ENCODE data around the gene FBF1.
"Not testable (repeated sequence)": the region's sequence is repeated elsewhere in the genome, so short reads cannot be mapped to it uniquely, and the experiment has no call there.

FBF1 gene

DNA sequence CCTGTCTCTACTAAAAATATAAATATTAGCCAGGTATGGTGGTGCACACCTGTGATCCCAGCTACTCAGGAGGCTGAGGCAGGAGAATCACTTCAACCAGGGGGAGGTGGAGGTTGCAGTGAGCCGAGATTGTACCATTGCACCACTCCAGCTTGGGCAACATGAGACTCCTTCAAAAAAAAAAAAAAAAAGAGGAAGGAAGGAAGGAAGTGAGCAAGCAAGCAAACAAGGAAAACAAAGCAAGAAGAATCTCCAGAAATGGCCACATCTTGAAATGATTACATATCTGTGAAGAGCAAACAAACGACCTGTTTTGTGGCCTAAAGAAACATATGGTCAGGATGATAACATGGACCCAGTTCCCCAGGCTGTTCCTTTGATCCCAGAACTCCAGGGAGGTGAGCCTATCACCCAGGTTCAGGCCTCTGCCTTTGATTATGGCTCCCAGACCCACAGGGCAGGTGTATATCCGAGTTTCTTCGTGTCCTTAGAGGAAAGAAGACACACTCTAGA lies 29.2 kb upstream of the FBF1 start:
- Mint-ChIP-seq H3K27ac (no peak overlapping the region), H3K36me3 (peaks cover 5% of the 10 kb centered on the region), H3K4me1 (ENCODE audit: low read depth) (peaks cover 13% of the 10 kb centered on the region), H3K9me3 (ENCODE audit: low read depth) (no peaks in the 10 kb centered on the region), H3K27me3 (no peaks in the 10 kb centered on the region), H3K4me3 (no peak overlapping the region)

- H3K4me1 Mint-ChIP-seq (ENCODE audit: low read depth): peaks cover 11% of the 10 kb centered on the region
- H3K36me3 Mint-ChIP-seq: not testable (repeated sequence)
Measured at GRCh38 chr17:75969044-75969443, 28.2 kb upstream of the FBF1 start.

DNA sequence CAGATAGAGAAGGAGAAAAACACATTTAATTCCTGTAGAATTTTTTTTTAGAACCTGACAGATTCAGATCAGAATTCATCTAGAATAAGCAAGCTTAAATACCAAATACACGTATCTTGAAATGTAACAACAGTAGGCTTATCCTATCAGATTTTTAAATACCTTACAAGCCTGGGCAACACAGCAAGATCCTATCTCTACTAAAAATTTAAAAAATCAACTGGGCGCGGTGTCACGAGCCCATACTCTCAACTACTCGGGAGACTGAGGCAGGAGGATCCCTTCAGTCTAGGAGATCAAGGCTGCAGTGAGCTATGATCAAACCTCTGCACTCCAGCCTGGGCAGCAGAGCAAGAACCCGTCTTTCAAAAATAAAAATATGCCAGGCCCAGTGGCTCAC lies 24.6 kb upstream of the FBF1 start:
- H3K4me3 Mint-ChIP-seq: no peak overlapping the region
- H3K27me3 Mint-ChIP-seq: no peaks in the 10 kb centered on the region
- no peaks in the 10 kb centered on the region for H3K9me3 Mint-ChIP-seq (ENCODE audit: low read depth)
- no peak overlapping the region for H3K27ac Mint-ChIP-seq
- peaks cover 8% of the 10 kb centered on the region for H3K4me1 Mint-ChIP-seq (ENCODE audit: low read depth)
- H3K36me3 Mint-ChIP-seq: peaks cover 7% of the 10 kb centered on the region

More at GRCh38 chr17:75969044-75969443, 28.2 kb upstream of the FBF1 start:
- not testable (repeated sequence) for H3K27ac Mint-ChIP-seq; H3K9me3 Mint-ChIP-seq (ENCODE audit: low read depth); H3K4me3 Mint-ChIP-seq; H3K27me3 Mint-ChIP-seq

- peaks cover 5% of the 10 kb centered on the region for H3K4me1 Mint-ChIP-seq (ENCODE audit: low read depth)
- no peaks in the 10 kb centered on the region for H3K9me3 Mint-ChIP-seq (ENCODE audit: low read depth)
- peaks cover 6% of the 10 kb centered on the region for H3K36me3 Mint-ChIP-seq
- H3K4me3 Mint-ChIP-seq: no peak overlapping the region
- H3K27ac Mint-ChIP-seq: no peak overlapping the region
- no peaks in the 10 kb centered on the region for H3K27me3 Mint-ChIP-seq
Measured at GRCh38 chr17:75959839-75960511, 19.1 kb upstream of the FBF1 start.

GRCh38 chr17:75959051-75959838 lies 18.4 kb upstream of the FBF1 start:
- H3K27me3 Mint-ChIP-seq: no peaks in the 10 kb centered on the region
- H3K4me1 Mint-ChIP-seq (ENCODE audit: low read depth): peaks cover 3% of the 10 kb centered on the region
- no peak overlapping the region for H3K27ac Mint-ChIP-seq
- H3K4me3 Mint-ChIP-seq: no peak overlapping the region
- H3K9me3 Mint-ChIP-seq (ENCODE audit: low read depth): no peaks in the 10 kb centered on the region
- peaks cover 6% of the 10 kb centered on the region for H3K36me3 Mint-ChIP-seq

DNA sequence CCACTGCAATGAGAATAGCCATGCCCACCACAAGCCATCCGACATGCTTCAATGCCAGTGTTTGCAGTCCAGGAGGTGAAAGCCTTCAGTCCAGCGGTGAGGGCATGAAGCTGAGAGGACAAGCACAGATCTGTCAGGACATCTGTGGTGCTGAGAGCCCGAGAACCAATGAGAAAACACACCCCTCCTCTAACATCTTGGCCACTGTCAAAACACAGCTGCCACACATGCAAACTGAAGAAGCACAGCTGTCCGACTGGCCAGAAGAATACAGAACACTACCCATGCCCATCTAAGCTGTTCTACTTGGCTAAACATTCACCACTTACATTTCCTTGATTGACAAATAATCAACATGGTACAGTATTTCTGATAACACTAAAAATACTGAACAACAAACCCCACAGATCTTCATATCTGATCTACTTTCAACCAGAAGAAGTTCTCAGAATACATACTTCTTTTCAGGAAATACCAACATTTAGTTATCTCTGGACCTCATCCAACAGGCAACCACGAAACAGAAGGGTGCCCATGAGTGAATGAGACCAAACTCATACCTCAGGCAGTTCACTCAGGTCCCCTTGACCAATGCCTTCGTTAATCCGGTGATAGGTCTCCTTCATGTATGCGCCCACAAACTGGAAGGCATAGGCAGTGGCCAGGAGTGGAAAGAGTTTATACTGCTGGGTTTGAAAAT lies 10.2 kb upstream of the FBF1 start:
- no peaks in the 10 kb centered on the region for H3K9me3 Mint-ChIP-seq (ENCODE audit: low read depth)
- H3K36me3 Mint-ChIP-seq: peaks cover 8% of the 10 kb centered on the region
- H3K27ac Mint-ChIP-seq: no peak overlapping the region
- H3K4me3 Mint-ChIP-seq: no peak overlapping the region
- H3K27me3 Mint-ChIP-seq: no peaks in the 10 kb centered on the region
- no peaks in the 10 kb centered on the region for H3K4me1 Mint-ChIP-seq (ENCODE audit: low read depth)

GRCh38 chr17:75950421-75950820 lies 9.6 kb upstream of the FBF1 start:
- H3K36me3 Mint-ChIP-seq: peaks cover 8% of the 10 kb centered on the region
- no peak overlapping the region for H3K27ac Mint-ChIP-seq
- H3K27me3 Mint-ChIP-seq: no peaks in the 10 kb centered on the region
- no peak overlapping the region for H3K4me3 Mint-ChIP-seq
- no peaks in the 10 kb centered on the region for H3K9me3 Mint-ChIP-seq (ENCODE audit: low read depth)
- no peaks in the 10 kb centered on the region for H3K4me1 Mint-ChIP-seq (ENCODE audit: low read depth)

DNA sequence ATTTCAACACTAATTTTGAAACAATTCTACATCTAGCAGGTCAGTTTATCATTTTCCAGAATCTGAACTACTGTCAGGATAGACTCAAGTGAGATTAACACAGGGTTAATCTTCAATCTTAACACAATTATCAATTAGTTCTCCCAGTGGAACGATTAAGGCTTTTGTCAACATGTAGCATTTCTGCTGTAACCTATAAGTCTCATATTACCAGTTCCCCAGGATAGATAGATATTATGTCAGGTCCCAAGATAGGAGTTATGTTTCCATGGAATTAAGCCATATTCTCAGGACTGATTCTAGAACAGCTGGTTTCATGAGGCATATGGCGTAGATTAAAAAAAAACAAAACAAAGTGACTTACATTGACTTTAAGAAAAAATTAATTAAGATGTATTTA lies 4.4 kb upstream of the FBF1 start:
- Mint-ChIP-seq H3K4me3 (no peak overlapping the region), H3K4me1 (ENCODE audit: low read depth) (peaks cover 11% of the 10 kb centered on the region), H3K36me3 (peaks cover 2% of the 10 kb centered on the region), H3K9me3 (ENCODE audit: low read depth) (no peaks in the 10 kb centered on the region), H3K27ac (no peak overlapping the region), H3K27me3 (no peaks in the 10 kb centered on the region)

DNA sequence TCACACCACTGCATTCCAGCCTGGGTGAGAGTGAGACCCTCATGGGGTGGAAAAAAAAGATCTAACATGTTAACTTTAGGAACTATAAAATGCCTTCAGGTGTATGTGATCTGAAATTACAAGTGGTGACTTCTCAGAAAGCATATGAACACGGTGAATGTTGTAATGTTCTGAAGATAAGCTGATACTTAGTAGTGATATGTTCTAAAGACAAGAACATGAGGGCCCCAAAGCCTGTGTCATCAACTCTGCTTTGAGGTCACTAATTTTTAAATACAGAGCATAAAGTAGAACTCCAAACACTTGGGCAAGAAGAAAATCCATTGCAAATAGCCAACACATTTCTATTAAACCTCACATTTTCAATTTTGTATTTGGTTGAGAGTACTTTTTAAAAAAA lies 2.6 kb upstream of the FBF1 start:
- Mint-ChIP-seq H3K4me3 (no peak overlapping the region), H3K27me3 (no peaks in the 10 kb centered on the region), H3K9me3 (ENCODE audit: low read depth) (no peaks in the 10 kb centered on the region), H3K27ac (no peak overlapping the region), H3K4me1 (ENCODE audit: low read depth) (peaks cover 12% of the 10 kb centered on the region), H3K36me3 (no peaks in the 10 kb centered on the region)

DNA sequence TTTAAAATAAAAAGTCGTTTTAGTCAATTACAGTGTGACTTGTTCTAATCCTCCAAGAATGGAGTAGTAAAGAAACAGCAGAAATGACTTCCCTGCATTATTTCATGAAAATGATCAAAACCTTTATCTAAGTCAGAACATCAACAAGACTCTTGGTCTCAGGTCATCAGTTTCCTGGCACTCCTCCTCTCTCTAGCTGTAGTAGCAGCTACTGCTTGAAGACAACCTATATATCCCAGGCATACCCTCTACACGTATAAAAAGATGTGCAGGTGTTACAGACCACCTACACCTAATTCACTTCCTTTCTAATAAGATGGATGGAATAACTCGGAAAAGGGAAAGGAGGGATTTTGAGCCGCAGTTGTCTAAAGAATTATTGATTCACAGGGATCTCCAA lies 1.6 kb upstream of the FBF1 start:
- Mint-ChIP-seq H3K27ac (no peak overlapping the region), H3K4me1 (ENCODE audit: low read depth) (peaks cover 12% of the 10 kb centered on the region), H3K27me3 (no peaks in the 10 kb centered on the region), H3K4me3 (peak overlapping the region; percentile 32), H3K9me3 (ENCODE audit: low read depth) (no peaks in the 10 kb centered on the region), H3K36me3 (no peaks in the 10 kb centered on the region)

GRCh38 chr17:75941442-75941819 lies 589 bp upstream of the FBF1 start:
- Mint-ChIP-seq H3K27ac (peak overlapping the region; percentile 68), H3K36me3 (no peaks in the 10 kb centered on the region), H3K4me1 (ENCODE audit: low read depth) (peaks cover 12% of the 10 kb centered on the region), H3K9me3 (ENCODE audit: low read depth) (no peaks in the 10 kb centered on the region), H3K27me3 (no peaks in the 10 kb centered on the region), H3K4me3 (peak overlapping the region; percentile 94)

GRCh38 chr17:75937652-75938051 lies 3.2 kb downstream of the FBF1 start:
- H3K27me3 Mint-ChIP-seq: no peaks in the 10 kb centered on the region
- peaks cover 12% of the 10 kb centered on the region for H3K4me1 Mint-ChIP-seq (ENCODE audit: low read depth)
- no peaks in the 10 kb centered on the region for H3K9me3 Mint-ChIP-seq (ENCODE audit: low read depth)
- H3K4me3 Mint-ChIP-seq: no peak overlapping the region
- peaks cover 2% of the 10 kb centered on the region for H3K36me3 Mint-ChIP-seq
- no peak overlapping the region for H3K27ac Mint-ChIP-seq

DNA sequence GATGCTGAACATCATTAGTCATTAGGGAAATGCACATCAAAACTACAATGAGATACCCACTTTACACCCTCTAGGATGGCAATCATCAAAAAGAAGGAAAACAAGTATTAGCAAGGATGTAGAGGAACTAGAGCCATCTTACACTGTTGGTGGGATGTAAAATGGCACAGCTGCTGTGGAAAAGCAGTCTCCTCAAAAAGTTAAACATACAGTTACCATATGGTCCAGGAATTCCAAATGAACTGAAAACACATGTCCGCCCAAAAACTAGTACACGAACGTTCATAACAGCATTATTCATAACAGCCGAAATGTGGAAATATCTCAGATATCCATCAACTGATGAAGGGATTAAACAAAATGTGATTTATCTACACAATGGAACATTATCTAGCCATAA lies 7.0 kb downstream of the FBF1 start:
- Mint-ChIP-seq H3K27ac (no peak overlapping the region), H3K4me1 (ENCODE audit: low read depth) (no peaks in the 10 kb centered on the region), H3K9me3 (ENCODE audit: low read depth) (no peaks in the 10 kb centered on the region)

DNA sequence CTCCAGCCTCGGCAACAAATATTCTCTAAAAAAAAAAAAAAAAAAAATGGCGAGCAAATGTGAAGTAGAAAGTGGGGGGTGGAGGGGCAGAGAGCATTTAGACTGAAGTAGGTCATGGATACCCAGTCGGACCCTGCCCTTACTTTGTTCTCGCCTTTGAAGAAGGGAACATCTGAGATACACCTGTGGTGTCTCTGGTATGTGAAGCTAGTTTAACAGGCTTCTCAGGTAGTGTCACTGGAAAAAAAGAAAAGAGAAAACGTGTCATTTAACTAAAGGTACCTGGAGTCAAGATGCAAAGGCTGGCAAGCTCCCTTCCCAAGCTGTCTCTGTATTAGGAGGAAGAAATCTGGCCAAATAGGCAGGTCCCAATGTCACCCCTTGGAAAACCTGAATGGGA lies 8.0 kb downstream of the FBF1 start:
- H3K4me1 Mint-ChIP-seq (ENCODE audit: low read depth): no peaks in the 10 kb centered on the region
- H3K4me3 Mint-ChIP-seq: no peak overlapping the region
- no peaks in the 10 kb centered on the region for H3K27me3 Mint-ChIP-seq
- H3K27ac Mint-ChIP-seq: no peak overlapping the region
- no peaks in the 10 kb centered on the region for H3K9me3 Mint-ChIP-seq (ENCODE audit: low read depth)
- H3K36me3 Mint-ChIP-seq: peaks cover 2% of the 10 kb centered on the region

More for the DNA sequence above, 7.0 kb downstream of the FBF1 start:
- H3K36me3 Mint-ChIP-seq: peaks cover 2% of the 10 kb centered on the region
- no peaks in the 10 kb centered on the region for H3K27me3 Mint-ChIP-seq
- no peak overlapping the region for H3K4me3 Mint-ChIP-seq

- Mint-ChIP-seq H3K27me3 (no peaks in the 10 kb centered on the region), H3K4me3 (no peak overlapping the region), H3K27ac (no peak overlapping the region)
Measured at GRCh38 chr17:75931062-75931461, 9.8 kb downstream of the FBF1 start.

More at GRCh38 chr17:75931062-75931461, 9.8 kb downstream of the FBF1 start:
- Mint-ChIP-seq H3K4me1 (ENCODE audit: low read depth) (no peaks in the 10 kb centered on the region), H3K36me3 (peaks cover 2% of the 10 kb centered on the region), H3K9me3 (ENCODE audit: low read depth) (no peaks in the 10 kb centered on the region)

All from activated naive CD8-positive, alpha-beta T cell (primary cell).